ENCODE measurements around the gene LRRC25. TPM values are rescaled to one million over a fixed set of nuclear protein-coding genes. Genes with fewer than 3 reads are reported as not detected.
"Not testable (repeated sequence)": the region's sequence is repeated elsewhere in the genome, so short reads cannot be mapped to it uniquely, and the experiment has no call there.

Gene LRRC25
- total RNA-seq, 1 experiment from 2014 or later, result not detected

DNA sequence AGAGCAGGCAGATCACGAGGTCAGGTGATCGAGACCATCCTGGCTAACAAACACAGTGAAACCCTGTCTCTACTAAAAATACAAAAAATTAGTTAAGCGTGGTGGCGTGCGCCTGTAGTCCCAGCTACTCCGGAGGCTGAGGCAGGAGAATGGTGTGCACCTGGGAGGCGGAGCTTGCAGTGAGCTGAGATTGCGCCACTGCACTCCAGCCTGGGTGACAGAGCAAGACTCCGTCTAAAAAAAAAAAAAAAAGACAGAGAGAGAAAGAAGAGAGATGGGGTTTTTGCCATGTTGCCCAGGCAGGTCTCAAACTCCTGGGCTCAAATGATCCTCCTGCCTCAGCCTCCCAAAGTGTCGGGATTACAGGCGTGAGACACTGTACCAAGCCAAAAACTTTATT, 8.3 kb upstream of the LRRC25 start:
- not testable (repeated sequence) for DNase-seq (ENCODE audit: low spot score)

DNA sequence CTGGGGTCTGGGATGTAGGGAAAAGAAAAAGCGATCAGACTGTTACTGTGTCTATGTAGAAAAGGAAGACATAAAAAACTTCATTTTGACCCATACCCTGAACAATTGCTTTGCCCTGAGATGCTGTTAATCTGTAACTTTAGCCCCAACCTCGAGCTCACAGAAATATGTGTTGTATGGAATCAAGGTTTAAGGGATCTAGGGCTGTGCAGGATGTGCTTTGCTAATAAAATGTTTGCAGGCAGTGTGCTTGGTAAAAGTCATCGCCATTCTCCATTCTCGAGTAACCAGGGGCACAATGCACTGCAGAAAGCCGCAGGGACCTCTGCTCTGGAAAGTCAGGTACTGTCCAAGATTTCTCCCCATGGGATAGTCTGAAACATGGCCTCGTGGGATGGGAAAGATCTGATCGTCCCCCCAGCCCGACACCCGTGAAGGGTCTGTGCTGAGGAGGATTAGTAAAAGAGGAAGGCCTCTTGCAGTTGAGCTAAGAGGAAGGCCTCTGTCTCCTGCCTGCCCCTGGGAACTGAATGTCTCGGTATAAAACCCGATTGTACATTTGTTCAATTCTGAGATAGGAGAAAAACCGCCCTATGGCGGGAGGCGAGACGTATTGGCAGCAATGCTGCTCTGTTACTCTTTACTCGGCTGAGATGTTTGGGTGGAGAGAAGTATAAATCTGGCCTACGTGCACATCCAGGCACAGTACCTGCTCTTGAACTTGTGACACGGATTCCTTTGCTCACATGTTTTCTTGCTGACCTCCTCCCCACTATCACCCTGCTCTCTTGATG, 5.2 kb upstream of the LRRC25 start:
- not testable (repeated sequence) for DNase-seq (ENCODE audit: low spot score)

DNA sequence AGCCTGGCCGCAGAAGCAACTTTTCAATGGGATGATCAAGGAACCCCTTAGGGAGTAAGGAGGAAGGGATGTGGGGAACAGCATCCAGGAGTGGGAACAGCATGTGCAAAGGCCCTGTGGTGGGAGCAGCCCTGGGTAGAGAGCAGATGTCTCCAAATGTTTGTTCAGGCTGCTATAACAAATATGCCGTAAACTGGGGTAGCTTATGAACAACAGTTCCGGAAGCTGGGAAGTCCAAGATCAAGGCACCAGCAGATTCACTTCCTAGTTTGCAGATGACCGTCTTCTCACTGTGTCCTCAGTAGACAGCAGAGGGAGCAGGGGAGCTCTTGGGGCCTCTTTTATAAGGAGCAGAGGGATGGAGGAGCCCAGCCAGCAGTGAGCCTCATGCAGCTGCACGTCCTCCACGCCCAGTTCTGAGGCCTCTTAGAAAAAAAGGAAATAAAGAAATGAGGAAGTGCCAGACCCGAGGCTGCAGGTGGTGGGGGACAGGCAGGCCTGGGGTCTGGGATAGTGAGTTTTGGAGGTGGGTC, 4.2 kb upstream of the LRRC25 start:
- peak; percentile 43 for DNase-seq (ENCODE audit: low spot score)

DNA sequence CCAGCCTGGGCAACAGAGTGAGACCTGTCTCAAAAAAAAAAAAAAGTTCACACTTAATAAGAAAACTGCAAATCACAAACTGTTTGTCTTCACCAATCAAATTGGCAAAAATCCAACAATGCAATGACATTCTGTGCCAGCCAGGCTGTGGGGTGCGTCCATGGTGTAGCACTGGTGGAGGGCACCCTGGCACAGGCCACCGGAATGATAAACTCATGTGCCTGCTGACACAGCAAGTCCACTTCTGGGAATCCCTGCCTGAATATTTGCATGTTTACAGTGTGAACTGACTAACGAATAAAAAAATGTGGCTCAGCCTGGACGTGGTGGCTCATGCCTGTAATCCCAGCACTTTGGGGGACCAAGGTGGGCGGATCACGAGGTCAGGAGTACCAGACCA, 1.6 kb upstream of the LRRC25 start:
- peak; percentile 71 for DNase-seq (ENCODE audit: low spot score)

DNA sequence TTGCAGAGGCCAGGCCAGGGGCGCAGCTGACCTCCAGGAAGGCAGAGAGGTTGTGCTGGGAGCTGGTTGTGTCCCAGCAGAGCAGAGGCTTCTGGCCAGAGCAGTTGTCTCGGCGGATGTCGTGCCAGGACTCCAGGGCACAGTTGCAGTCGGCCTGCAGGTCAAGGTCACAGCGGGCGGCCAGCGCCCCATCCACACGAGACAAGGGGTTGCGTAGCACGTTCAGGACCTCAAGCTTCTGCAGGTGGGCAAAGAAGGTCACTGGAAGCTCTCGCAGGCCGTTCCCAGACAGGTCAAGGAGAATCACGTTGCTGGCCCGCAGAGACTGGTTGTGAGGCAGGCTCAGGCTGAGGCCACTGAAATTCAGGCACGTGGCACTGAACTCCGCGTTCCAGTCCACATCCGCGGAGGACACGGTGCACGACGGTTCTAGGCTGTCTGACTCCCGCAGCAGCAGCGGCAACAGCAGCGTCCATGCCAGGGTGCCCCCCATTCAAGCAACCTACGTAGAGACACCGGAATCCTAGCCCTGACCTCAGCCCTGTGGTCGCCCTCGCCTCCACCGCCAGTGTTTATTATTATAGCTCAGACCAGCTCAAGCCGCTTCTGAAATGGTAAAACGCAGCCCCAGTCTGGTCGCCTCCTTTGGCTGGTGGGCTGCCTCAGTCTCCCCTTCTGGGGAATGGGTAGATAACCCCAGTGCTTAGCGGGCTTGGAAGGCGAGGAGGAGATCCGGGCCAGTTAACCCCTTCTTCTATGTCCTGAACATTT, 766 bp downstream of the LRRC25 start:
- DNase-seq (ENCODE audit: low spot score), result no peak

DNA sequence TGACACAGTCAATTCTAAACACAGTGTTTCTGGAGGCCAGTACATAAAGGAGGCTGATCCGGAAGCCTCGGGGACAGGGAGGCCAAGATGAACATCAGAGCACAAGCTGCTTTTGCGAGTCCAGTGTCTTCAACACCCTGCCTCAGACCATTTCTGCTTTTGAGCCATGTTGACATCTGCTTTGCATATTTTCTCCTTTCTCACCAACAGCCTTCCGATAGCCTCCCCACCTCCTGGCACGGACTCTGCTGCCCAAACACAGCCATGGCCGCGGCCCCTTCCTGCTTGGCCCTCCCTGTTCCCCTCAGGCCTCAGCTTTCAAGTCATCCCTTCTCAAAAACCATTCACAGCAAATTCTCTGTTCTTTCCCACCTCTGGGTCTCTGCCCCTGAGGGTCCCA, 3.6 kb downstream of the LRRC25 start:
- DNase-seq (ENCODE audit: low spot score), result no peak

DNA sequence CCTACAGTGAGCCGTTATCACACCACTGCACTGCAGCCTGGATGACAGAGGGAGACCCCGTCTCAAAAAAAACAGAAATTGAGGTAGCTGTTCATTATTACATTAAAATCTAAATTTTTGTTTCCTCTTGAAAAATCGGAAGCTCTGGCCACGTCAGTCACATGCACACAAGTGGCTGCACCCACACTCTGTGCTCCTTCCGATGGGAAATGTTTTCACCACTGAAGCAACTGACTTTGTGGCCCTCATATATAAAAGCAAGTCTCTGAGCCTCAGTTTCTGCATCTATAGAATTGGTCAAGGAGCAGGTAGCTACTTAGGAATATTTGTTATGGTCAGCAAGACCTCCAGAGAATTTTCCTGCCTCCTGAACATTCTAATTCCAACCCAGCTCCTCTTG, 4.5 kb downstream of the LRRC25 start:
- no peak for DNase-seq (ENCODE audit: low spot score)

DNA sequence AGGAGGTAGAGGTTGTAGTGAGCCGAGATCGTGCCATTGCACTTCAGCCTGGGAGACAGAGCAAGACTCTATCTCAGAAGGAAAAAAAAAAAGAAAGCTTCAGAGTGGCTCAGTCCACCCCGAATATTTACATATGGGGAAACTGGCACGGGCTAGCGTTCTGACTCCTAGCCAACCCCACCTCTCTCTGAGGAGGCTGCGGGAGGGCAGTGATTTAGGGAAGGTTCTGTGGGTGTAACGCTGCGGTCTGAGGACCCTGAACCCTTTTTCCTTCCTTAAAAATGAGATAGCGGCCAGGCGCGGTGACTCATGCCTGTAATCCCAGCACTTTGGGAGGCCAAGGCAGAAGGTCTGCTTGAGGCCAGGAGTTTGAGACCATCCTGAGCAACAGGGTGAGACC, 5.0 kb downstream of the LRRC25 start:
- DNase-seq (ENCODE audit: low spot score), result peak; percentile 77

DNA sequence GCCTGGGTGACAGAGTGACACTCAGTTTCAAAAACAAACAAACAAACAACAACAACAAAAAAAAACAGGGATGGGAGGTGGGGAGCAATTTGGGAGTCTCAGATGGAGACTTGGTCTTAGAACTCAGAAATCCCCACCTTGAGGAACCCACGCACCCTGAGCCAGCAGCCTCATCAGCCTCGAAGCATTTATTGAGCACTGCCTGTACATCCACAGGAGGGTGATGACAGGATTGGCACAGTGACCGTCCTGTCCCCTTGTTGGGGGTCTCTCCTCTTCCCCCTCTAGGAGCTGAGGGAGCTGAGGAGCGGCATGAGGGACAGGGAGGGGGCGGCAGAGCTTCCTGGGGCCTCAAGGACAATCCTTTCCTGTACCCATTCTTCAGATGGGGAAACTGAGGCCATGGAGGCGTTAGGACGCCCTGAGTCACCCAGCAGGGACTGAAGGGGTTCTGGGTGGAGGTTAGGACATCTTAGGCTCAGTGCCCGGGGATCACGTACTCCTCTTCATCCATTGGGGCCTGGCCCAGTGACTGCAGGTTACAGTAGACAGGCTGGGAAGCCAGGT, 5.8 kb downstream of the LRRC25 start:
- DNase-seq (ENCODE audit: low spot score), result no peak

DNA sequence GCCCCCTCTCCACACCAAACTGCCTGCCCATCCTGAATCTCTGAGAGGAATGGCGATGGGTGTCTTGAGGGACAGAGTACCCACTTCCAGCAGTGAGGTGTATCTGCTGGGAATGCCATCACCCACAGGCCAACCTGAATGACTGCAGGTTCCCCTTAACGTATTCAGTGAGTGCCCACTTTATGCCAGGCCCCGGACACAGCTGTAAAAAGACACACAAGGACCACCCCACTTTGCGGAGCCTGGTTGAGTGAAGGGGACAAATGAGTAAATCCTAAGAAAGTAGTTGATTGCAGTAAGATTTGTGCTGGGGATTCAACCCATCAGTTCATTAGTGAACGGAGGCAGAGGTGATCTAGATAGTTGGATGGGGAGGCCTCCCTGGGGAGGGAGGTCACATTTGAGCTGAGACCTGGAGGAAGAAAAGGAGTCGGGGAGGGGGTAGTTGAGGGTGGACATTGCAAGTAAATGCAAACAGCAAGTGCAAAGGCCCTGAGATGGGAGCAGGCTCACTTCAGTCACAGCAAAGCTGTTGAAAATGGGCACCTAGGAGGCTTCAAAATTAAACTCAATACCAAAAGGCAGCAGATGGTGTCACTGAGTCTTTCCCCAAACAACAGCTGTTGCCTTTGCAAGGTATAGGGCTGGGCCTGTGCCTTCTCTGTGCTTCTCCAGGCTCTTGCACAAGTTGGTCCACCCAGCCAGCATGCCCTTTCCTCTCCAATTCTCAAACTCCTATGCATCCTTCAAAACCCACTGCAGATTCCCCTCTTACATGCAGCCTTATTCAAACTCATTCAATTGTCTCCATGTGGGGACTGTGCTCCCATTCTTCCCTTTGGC, 7.1 kb downstream of the LRRC25 start:
- no peak for DNase-seq (ENCODE audit: low spot score)

DNA sequence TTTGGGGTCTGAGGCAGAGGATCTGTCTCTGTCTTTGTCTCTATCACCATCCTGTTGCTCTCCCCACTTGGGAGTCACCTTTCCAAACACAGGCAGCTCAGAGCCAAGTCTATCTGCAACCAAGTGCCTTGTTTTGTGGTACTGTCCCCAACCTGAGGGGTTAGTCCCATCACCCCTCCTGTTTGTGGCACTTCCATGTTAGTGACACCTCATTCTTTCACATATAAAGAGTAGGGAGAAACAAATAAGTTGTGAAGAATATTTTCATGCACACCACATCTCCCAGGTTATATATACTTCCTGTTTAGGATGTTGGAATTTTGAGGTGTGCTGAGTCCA, 7.7 kb downstream of the LRRC25 start:
- no peak for DNase-seq (ENCODE audit: low spot score)

DNA sequence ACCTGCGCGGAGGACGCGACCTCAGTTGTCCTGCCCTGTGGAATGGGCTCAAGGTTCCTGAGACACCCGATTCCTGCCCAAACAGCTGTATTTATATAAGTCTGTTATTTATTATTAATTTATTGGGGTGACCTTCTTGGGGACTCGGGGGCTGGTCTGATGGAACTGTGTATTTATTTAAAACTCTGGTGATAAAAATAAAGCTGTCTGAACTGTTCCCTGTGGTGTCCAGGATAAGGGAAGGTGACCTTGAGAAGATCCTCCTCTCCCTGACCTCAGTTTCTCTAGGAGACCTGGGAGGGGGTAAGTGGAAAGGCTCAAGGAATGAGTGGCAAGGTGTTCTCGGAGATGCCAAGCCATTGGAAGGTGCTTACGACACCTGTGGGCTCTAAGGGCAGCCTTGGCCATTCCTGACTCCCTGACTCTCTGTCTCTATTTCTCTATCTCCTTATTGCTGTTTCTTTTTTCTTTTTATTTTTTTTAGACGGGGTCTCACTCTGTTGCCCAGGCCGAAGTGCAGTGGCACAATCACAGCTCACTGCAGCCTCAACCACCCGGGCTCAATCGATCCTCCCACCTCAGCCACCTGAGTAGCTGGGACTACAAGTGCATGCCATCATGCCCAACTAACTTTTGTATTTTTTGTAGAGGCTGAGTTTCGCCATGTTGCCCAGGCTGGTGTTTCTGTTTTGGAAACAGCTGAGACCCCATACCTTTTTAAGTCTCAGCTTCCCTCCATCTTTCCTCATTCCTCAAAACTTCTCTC, 8.3 kb downstream of the LRRC25 start:
- DNase-seq (ENCODE audit: low spot score), result no peak

DNA sequence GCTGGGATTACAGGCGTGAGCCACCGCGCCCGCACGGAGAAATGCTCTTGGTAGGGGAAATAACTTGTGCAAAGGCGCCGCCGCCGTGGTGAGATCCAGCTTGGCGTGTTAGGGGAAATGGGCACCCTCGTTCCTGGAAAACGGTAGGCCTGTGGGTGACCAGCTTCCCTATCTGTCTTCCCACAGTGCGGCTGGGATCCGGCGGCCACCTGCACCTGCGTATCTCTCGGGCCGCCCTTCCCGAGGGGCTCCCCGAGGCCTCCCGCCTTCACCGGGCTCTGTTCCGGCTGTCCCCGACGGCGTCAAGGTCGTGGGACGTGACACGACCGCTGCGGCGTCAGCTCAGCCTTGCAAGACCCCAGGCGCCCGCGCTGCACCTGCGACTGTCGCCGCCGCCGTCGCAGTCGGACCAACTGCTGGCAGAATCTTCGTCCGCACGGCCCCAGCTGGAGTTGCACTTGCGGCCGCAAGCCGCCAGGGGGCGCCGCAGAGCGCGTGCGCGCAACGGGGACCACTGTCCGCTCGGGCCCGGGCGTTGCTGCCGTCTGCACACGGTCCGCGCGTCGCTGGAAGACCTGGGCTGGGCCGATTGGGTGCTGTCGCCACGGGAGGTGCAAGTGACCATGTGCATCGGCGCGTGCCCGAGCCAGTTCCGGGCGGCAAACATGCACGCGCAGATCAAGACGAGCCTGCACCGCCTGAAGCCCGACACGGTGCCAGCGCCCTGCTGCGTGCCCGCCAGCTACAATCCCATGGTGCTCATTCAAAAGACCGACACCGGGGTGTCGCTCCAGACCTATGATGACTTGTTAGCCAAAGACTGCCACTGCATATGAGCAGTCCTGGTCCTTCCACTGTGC, 9.1 kb downstream of the LRRC25 start:
- no peak for DNase-seq (ENCODE audit: low spot score)

DNA sequence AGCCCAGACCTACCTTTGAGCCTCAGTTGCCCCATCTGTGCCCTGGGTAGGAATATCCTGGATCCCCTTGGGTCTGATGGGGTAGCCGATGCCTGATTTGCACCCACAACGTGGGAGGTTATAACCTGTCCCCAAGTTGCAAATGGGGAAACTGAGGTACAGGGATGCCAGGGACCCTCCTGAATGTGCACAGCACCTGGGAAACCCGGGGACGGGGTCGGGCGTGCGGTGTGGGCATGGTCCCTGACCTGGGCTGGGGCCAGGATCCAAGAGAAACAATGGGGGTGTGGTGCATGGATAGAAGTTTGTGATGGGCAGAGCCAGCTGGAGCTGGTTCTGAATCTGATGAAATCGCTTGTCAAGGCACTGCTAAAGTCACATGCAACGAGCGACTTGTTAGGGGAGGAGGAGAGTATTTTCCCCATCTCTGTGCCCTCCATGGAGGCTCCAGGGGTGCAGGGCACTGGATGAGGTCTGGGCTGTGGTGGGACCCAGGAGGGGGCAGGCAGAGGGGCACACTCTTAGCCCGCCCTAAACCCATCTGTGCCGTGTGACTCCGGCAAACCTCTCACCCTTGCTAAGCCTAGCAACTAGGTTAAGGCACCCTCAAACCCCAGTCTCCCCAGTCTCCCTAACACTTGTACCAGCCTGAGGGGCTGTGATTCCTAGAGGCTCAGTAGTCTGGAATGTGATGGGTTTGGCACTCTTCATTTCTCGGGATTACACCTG, 10.7 kb downstream of the LRRC25 start:
- no peak for DNase-seq (ENCODE audit: low spot score)

DNA sequence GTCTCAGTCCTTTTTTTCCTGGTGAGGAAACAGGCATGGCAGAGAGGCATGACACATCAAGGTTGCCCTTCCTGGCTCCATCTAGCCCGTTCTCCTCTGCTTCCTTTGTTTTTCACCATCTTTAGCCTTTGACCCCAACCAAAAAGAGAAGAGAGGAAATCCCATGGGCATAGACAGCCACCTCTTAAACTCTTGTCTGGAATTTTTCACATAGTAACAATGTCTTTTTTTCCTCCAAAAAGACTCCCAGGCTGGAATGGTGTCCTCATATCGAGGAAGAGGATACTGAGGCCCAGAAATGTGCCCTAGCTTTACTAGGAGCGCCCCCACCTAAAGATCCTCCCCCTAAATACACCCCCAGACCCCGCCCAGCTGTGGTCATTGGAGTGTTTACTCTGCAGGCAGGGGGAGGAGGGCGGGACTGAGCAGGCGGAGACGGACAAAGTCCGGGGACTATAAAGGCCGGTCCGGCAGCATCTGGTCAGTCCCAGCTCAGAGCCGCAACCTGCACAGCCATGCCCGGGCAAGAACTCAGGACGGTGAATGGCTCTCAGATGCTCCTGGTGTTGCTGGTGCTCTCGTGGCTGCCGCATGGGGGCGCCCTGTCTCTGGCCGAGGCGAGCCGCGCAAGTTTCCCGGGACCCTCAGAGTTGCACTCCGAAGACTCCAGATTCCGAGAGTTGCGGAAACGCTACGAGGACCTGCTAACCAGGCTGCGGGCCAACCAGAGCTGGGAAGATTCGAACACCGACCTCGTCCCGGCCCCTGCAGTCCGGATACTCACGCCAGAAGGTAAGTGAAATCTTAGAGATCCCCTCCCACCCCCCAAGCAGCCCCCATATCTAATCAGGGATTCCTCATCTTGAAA, 11.5 kb downstream of the LRRC25 start, which contains the start of gene GDF15:
GDF15 (plus strand) TSS at position 484 of the 868 bp plus-strand sequence; CDS start at position 516, 32 bp downstream.
- peak; percentile 89 for DNase-seq (ENCODE audit: low spot score)

DNA sequence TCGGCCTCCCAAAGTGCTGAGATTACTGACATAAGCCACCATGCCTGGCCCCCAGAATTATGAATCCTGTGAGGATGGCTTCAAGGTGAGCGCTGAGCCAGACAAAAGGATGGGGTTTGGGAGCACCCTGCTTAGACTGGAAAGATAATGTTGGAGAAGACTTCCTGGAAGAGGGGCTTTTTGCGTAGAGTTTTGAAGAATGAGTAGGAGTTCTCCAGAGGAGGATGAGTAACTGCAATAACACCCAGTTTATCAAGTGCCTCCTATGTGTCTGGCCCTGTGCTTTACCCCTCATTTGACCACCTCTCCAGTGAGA, 12.1 kb downstream of the LRRC25 start:
- DNase-seq (ENCODE audit: low spot score), result no peak

DNA sequence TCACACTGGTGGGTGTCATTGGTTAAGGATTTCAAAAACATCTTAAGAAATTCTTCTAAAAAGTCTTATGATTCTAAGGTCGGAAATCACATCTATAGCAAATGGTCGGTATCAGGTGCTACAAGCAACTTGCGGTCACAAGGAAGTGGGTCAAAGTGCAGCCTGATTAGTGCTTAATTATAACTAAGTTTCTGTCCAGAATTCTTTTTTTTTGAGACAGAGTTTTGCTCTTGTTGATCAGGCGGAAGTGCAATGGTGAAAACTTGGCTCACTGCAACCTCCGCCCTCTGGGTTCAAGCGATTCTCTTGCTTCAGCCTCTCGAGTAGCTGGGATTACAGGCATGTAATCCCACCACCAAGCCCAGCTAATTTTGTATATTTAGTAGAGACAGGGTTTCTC, 12.6 kb downstream of the LRRC25 start:
- no peak for DNase-seq (ENCODE audit: low spot score)

DNA sequence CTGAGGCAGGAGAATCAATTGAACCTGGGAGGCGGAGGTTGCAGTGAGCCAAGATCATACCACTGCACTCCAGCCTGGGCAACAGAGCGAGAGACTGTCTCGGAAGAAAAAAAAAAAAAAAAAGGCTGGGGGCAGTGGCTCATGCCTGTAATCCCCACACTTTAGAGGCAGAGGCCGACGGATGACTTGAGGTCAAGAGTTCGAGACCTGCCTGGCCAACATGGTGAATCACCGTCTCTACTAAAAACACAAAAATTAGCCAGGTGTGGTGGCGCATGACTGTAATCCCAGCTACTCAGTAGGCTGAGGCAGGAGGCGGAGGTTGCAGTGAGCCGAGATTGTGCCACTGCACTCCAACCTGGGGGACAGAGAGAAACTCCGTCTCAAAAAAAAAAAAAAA, 13.8 kb downstream of the LRRC25 start:
- DNase-seq (ENCODE audit: low spot score), result not testable (repeated sequence)
